Spleen (tissue), 11 donors: Measurements from ENCODE around the gene GPR3. TPM values are rescaled to one million over a fixed set of nuclear protein-coding genes. Genes with fewer than 3 reads are reported as not detected.
"Not testable (repeated sequence)": the region's sequence is repeated elsewhere in the genome, so short reads cannot be mapped to it uniquely, and the experiment has no call there.

Experiments used
- DNase-seq: peaks from one replicate; pipeline ENCODE4 v3.0.0-alpha.2; 2020
- H3K27ac ChIP-seq, 8 donors: fragments of 200-600 bp; sonication (generic) in 7 of 8; 1 replicate in 4 of 8; 2 replicates in 4 of 8; pipeline versions ENCODE4 v1.5.0 to v1.8.0; 2016 to 2021; ENCODE audit warnings: inconsistent platforms in 4 of 8, mild to moderate bottlenecking in 4 of 8, moderate library complexity in 1 of 8
- H3K27me3 ChIP-seq, 7 donors: fragments of 200-600 bp; sonication (generic) in 6 of 7; replicated peaks in 1 of 7; 1 replicate in 4 of 7; 2 replicates in 3 of 7; pipeline versions ENCODE4 v1.5.0 to v1.8.0; 2016 to 2021; ENCODE audit warnings: inconsistent platforms in 3 of 7, mild to moderate bottlenecking in 1 of 7
- H3K36me3 ChIP-seq, 6 donors: fragments of 200-600 bp; sonication (generic) in 5 of 6; 1 replicate in 4 of 6; 2 replicates in 2 of 6; pipeline versions ENCODE4 v1.5.0 to v1.8.0; 2016 to 2021; ENCODE audit warnings: inconsistent platforms in 2 of 6
- H3K4me1 ChIP-seq, 6 donors: fragments of 200-600 bp; sonication (generic) in 5 of 6; 1 replicate in 3 of 6; 2 replicates in 3 of 6; pipeline versions ENCODE4 v1.5.0 to v1.8.0; 2016 to 2021; ENCODE audit warnings: inconsistent platforms in 3 of 6
- H3K4me3 ChIP-seq, 8 donors: fragments of 200-600 bp; sonication (generic) in 7 of 8; 1 replicate in 4 of 8; 2 replicates in 4 of 8; pipeline versions ENCODE4 v1.5.0 to v1.8.0; 2016 to 2021; ENCODE audit warnings: inconsistent platforms in 4 of 8, mild to moderate bottlenecking in 4 of 8, moderate library complexity in 2 of 8
- H3K9me3 ChIP-seq, 8 donors: fragments of 200-600 bp; sonication (generic) in 7 of 8; 1 replicate in 4 of 8; 2 replicates in 4 of 8; pipeline versions ENCODE4 v1.5.0 to v1.8.0; 2016 to 2021; ENCODE audit warnings: inconsistent platforms in 4 of 8
- CTCF ChIP-seq, 11 experiments: fragments of 200-600 bp in 7 of 11; fragments of 450-650 bp in 4 of 11; sonication (generic) in 4 of 11; IDR thresholded peaks in 8 of 11; conservative IDR thresholded peaks in 3 of 11; 1 replicate in 7 of 11; 2 replicates in 4 of 11; pipeline versions ENCODE4 v1.4.0 to v1.8.0; 2016 to 2021; ENCODE audit warnings: antibody characterized with exemption in 11 of 11, inconsistent platforms in 4 of 11, mild to moderate bottlenecking in 1 of 11
- POLR2A ChIP-seq, 3 donors: fragments of 450-650 bp; IDR thresholded peaks; one replicate each; pipeline ENCODE4 v1.5.1; 2017; ENCODE audit warnings: antibody characterized with exemption in 3 of 3, mild to moderate bottlenecking in 1 of 3
- POLR2AphosphoS5 ChIP-seq, 3 donors: sonication (generic); formaldehyde crosslinking; IDR thresholded peaks; one replicate each; pipeline ENCODE4 v1.5.1; 2017; ENCODE audit warnings: antibody characterized with exemption in 3 of 3
- WGBS, 5 donors: extraction: QIAGEN DNeasy Blood & Tissue Kit in 3 of 5; methylation state at CpG; one replicate each; pipeline versions ENCODE4 v1.1.5 to v1.1.7; 2013 to 2018; 5-methylcytosine and 5-hydroxymethylcytosine counted together
- intact Hi-C: fragments of 100-400 bp; cut with DNase I; formaldehyde crosslinking; loops from one replicate; pipeline ENCODE4 v1.15.0; 2023; ENCODE audit warnings: low total_unique reads
- polyA plus RNA-seq, 3 donors: library from polyadenylated mRNA; stranded (reverse); fragments of 200-250 nt; gene quantifications; one replicate each; pipeline ENCODE4 v1.2.1, GENCODE V29; 2013
- total RNA-seq, 7 donors: library from RNA; depleted of rRNA in 3 of 7; stranded (reverse); fragments of >200 nt in 3 of 7; fragmentation: NEBNext Ultra II Directional in 4 of 7; extraction: Animal tissue kit (Norgen Biotek cat#: 25700) in 4 of 7; gene quantifications; one replicate each; pipeline versions ENCODE4 v1.1.0 to v1.2.1, GENCODE V29; 2016 to 2021
- donor health status: healthy with polysubstance abuse.
- donor health status: DM: no; HTN: no; CAD: no; lungs with moderate emphysema.
- donor health status: DM: no; HTN: no; CAD: no.
- donor health status: Bipolar disorder and iron deficiency.
- donor health status: healthy.
- donor health status: DM: no; HTN: no; CAD: no.
- donor health status: DM: yes; HTN: yes; CAD: no.

GPR3 gene
- total and polyA plus RNA-seq, 10 donors, result 0.05 to 0.40 (median 0.16) TPM; not detected in 4

DNA sequence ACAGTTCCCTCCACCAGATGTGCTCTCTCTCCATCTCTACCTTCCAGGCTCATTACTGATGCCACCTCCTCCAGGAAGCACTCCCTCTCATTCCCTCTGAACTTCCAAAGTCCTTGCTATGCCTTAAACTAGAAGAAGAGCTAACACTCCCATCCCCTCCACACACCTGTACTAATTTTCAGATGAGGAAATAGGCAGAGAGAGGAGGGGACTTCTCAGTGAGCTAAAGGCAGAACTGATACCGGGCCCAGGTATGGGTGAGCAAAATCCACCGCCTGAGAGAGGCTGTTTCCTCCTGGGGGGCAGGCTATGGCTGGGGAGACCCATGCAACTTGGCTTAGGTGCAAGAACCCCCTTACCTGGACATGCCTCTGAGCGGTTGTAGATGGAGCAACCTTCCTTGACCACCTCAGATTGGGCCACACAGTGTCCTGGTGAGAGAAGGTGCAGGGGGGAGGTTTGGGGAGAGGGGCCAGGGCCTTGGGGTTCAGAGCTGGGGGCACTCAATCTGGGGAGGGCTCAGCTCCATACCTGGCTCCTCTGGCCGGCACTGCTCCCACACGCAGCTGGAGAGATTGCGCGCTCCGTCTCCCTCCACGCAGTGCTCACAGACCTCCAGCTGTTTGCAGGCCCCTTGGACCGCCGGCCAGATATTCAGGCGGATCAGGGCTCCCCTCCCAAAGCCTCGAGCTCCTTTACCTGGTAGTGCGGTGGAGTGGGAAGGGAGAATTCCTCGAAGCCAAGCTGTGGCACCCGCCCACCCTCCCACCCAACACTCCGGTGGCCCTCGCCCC is 10.3 kb upstream of the GPR3 start:
- Histone ChIP-seq H3K36me3 (no peaks in the 10 kb centered on the region), H3K27me3 (peaks cover 0 to 10% (median 0%) of the 10 kb centered on the region in 7 donors), H3K4me1 (peaks cover 0 to 26% (median 6%) of the 10 kb centered on the region in 6 donors), H3K4me3 (no peak overlapping the region), H3K27ac (no peak overlapping the region), H3K9me3 (no peaks in the 10 kb centered on the region)
- no peak for TF ChIP-seq CTCF (IDR thresholded peaks at IDR 0.05 in 8 of 11, conservative IDR thresholded peaks at IDR 0.05 in 3 of 11)
- 80 to 91% (median 85%) methylated on average over 9 to 18 of the region's 18 CpGs for WGBS, 5 donors
- intact Hi-C loops, result no loop called here
- no peak for DNase-seq

DNA sequence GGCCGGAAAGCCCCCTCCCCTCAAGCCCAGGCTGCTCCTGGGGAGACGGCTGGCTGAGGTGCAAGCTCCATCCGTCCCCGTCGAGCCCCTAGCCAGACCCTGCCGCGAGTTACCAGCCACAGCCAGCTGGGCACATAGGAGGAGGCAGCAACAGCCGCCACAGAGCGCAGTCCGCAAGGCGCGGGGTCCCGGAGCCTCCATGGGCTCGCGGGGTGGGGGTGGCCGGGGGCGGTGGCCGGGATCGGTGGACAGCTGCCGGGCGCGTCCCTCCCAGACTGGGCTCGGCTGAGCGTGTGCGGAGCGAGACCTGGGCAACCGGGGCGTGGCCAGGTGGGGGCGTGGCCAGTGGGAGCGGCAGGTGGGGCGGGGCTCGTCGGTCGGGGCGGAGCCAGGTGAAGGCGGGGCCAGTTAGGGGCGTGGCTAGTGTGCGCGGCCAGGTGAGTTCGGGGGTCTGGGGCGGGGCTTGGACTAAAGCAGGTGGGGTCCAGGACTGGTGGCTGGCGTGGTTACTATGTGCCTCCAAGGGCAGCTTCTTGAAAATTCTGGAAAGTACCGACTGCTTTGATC is 9.3 kb upstream of the GPR3 start, which contains the start of gene CD164L2:
Gene CD164L2, minus strand, starts transcription at position 295 of the 567 bp plus-strand sequence. Its CDS starts 94 bp downstream, at position 201.
- no peak within 1 kb of the TSS for H3K27ac ChIP-seq
- H3K27me3 ChIP-seq, result peaks cover 0 to 10% (median 0%) of the 10 kb centered on the region in 7 donors
- 24 to 32% (median 27%) methylated on average over 15 to 43 of the region's 43 CpGs for WGBS, 5 donors
- H3K9me3 ChIP-seq, result no peaks in the 10 kb centered on the region
- H3K4me3 ChIP-seq, result peak within 1 kb of the TSS in 1 of 8 donors; percentile 21
- peaks cover 0 to 27% (median 6%) of the 10 kb centered on the region in 6 donors for H3K4me1 ChIP-seq
- peak; percentile 83 for DNase-seq
- intact Hi-C loops, result no loop called here
- TF ChIP-seq POLR2AphosphoS5 (IDR thresholded peaks at IDR 0.05) (no peak), POLR2A (IDR thresholded peaks at IDR 0.05) (no peak), CTCF (IDR thresholded peaks at IDR 0.05 in 8 of 11, conservative IDR thresholded peaks at IDR 0.05 in 3 of 11) (no peak)
- H3K36me3 ChIP-seq, result no peaks in the 10 kb centered on the region

DNA sequence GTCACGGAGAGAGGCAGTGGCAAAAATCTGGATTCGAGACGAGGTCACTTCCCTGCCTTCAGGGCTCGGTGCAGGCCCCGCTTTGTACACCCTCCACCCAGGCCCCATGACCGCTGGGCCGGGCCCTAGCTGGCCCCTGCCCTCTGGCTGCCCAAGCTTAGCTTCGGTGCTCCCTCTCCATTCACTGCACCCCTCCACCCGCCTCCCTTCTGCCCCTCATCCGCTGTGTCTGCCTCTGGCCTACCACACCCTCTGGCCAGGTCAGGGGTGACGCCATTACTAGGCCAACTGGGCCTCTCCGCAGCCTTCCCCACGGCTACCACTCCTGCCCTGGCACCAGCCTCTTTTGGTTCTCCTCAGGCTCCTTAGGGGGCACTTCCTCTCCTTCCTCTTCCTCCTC is 8.8 kb upstream of the GPR3 start:
- TF ChIP-seq CTCF (IDR thresholded peaks at IDR 0.05 in 8 of 11, conservative IDR thresholded peaks at IDR 0.05 in 3 of 11), result no peak
- TF ChIP-seq POLR2AphosphoS5 (IDR thresholded peaks at IDR 0.05), result no peak
- no peak for TF ChIP-seq POLR2A (IDR thresholded peaks at IDR 0.05)
- peaks cover 0 to 32% (median 10%) of the 10 kb centered on the region in 6 donors for H3K4me1 ChIP-seq
- H3K27ac ChIP-seq, result no peak overlapping the region
- no peak overlapping the region for H3K4me3 ChIP-seq
- no peaks in the 10 kb centered on the region for H3K9me3 ChIP-seq
- 85 to 90% (median 89%) methylated on average over 13 of the region's 13 CpGs for WGBS, 5 donors
- intact Hi-C loops, result no loop called here
- peaks cover 0 to 10% (median 0%) of the 10 kb centered on the region in 7 donors for H3K27me3 ChIP-seq
- no peaks in the 10 kb centered on the region for H3K36me3 ChIP-seq
- no peak for DNase-seq

- H3K27ac ChIP-seq, H3K36me3 ChIP-seq, DNase-seq, H3K9me3 ChIP-seq, H3K4me3 ChIP-seq, intact Hi-C loops: not testable (repeated sequence)
- peaks cover 0 to 10% (median 0%) of the 10 kb centered on the region in 7 donors for H3K27me3 ChIP-seq
- 82 to 94% (median 93%) methylated on average over 3 of the region's 3 CpGs for WGBS, 5 donors
- peaks cover 0 to 35% (median 13%) of the 10 kb centered on the region in 6 donors for H3K4me1 ChIP-seq
These were observed 7.6 kb upstream of the GPR3 start for GRCh38 chr1:27384797-27385196.
